AG09309 (cell line): ENCODE results near the gene RTF1.

Experiments
- DNase-seq: peaks from one replicate; pipeline ENCODE4 v3.0.0-alpha.2; 2010; ENCODE audit warnings: low read depth
- H3K4me3 ChIP-seq: 2 replicates; pipeline ENCODE4 v1.5.1; 2011; ENCODE audit warnings: mild to moderate bottlenecking, low read depth, low read length, moderate library complexity; ENCODE audit not compliant: control insufficient read depth
- TF ChIP-seq, protein P1 (sequence below): IDR thresholded peaks from 2 replicates; pipeline ENCODE4 v1.5.1; 2011; ENCODE audit warnings: mild to moderate bottlenecking, low read depth, low read length, inconsistent platforms; ENCODE audit not compliant: insufficient read depth, control insufficient read depth; ENCODE audit errors: missing control alignments

The RTF1 gene

DNA sequence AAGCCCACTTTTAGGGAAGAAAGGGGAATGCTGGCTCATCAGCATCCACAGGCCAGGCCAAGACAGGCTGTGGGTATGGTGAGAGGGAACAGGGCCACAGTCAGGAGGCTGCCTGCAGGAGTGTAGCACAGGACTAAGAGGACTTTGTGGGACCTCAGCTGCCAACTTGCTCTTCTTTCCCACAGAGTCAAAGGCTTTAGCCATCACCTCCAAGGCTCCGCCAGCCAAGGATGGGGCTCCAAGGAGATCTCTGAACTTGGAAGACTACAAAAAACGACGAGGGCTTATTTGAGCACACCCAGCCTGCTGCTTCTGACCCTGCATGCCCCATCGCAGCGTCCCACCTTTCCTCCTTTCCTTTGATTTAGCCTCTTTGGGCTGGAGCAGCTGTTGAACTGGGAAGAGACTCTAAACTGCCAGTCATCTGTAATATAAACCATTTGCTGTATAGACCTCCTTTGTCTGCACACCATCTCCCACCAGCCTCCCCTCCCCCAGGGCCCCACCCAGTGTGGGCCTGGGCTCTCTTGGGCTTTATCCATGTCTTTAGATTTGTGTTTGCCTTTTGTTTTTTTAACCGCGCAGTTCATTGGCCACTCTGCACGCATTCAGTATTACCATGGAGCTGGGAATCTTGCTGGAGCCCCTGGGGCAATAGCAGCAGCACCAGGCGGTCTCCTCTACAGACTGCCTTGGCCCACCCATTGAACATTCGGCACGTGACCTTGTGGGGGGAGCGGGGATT, 63.7 kb downstream of the RTF1 start:
- TF ChIP-seq, protein P1, sequence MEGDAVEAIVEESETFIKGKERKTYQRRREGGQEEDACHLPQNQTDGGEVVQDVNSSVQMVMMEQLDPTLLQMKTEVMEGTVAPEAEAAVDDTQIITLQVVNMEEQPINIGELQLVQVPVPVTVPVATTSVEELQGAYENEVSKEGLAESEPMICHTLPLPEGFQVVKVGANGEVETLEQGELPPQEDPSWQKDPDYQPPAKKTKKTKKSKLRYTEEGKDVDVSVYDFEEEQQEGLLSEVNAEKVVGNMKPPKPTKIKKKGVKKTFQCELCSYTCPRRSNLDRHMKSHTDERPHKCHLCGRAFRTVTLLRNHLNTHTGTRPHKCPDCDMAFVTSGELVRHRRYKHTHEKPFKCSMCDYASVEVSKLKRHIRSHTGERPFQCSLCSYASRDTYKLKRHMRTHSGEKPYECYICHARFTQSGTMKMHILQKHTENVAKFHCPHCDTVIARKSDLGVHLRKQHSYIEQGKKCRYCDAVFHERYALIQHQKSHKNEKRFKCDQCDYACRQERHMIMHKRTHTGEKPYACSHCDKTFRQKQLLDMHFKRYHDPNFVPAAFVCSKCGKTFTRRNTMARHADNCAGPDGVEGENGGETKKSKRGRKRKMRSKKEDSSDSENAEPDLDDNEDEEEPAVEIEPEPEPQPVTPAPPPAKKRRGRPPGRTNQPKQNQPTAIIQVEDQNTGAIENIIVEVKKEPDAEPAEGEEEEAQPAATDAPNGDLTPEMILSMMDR: no peak
- DNase-seq: no peak
- H3K4me3 ChIP-seq: no peak overlapping the region

DNA sequence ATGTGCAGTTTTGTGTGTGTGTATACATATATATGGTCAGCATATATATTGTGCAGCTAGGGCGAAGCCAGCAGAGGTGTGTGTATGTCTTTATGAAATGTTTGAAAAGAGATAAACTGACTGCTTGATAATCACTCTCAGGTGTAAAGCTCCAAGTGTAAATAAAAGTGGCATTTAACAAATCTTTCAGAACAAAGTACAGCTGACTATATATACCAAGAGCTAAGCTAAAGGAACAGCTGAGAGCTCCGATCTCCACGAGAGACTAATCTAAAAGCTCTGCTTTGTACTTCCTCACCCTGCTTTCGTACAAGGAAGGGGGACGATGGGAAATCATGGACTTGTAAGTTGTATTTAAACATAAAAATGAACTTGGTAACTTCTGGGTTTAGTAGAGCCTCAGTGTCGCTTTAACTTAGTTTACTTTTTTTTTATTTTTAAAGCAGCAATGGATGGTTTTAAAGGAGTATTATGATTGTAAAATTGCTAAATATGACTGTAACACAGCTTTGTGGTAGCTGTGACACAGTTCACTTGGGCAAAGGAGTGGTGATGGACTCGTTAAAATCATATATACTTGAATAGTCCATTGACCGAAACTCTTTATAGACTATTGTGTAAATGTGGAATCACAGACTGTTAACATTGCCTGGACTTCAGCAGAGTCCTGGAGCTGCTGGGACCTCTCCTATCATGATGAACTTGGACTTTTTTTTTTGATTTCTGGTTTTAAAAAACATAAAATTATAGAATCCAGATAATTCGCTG, 65.4 kb downstream of the RTF1 start:
- no peak for DNase-seq
- no peak overlapping the region for H3K4me3 ChIP-seq
- TF ChIP-seq, protein P1: no peak

DNA sequence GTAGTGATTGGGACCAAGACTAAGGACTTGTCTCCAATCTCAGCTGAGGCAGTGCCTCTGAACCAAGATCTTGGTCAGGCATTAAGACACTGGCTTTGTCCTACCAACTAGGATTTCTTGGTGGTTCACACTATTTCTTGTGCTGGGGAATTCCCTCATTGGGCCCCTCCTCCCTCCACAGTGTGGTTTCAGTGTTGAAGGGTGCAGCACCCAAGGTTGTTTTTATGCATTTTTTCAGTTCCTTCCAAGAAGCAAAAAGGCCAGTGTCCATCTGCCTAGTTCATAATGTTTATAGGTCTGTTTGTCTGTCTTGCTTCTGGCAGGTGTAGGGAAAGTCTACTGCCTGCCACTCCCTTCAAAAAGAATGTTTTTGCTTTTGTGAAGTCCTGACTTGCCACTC, 66.2 kb downstream of the RTF1 start:
- DNase-seq: no peak
- TF ChIP-seq, protein P1: no peak

DNA sequence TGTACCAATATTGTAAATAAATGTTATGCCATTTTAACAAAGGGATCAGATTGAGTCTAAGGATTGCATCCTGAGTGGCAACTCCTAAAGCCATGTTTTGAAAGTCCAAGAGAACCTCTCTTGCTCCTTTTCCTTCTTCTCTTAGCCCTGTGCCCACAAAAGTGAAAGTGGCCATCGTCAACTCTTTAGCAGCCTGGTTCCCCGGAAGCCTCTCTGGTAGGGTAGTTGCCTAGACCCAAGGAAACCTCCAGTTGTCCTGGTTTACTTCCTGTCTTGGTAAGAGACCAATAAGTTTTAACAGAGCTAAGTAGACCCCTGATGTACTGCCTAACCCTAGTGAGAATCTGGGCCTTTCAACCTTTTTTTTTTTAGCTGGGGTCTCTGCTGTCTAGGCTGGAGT, 66.6 kb downstream of the RTF1 start:
- TF ChIP-seq, protein P1: no peak
- no peak for DNase-seq
- H3K4me3 ChIP-seq: no peak overlapping the region

More for the DNA sequence above, 66.2 kb downstream of the RTF1 start:
- H3K4me3 ChIP-seq: no peak overlapping the region

DNA sequence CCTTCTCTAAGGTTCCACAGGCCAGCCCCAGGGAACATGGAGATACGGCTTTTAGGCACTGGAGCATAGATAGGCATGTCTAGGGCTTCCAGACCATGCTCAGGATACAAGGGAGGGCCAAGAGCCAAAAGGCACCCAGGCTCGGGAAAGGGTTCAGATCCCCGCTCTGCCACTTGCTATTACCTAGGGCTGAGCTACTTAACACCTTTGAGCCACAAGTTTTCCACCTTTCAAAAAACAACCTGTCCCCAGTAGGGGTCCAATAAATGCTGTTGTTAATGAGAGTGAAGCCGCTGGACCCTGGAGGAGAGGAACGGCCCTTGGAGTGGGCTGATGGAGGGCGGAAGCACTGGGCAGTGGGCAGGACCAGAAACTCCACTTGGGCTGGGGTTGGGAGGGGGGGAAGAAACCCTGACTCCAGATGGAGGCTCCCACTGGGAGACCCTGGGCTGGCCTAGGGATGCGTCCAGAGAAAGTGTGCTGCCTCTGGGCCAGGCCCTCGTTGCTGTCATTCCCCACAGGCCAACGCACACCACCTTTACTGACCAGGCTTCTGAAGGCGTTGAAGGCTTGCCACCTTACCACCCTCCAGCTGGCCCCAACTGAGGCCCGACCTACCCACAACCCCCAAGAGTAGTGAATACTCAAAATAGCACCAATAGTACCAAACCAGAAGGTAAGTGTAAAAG, 68.2 kb downstream of the RTF1 start:
- no peak for DNase-seq
- H3K4me3 ChIP-seq: no peak overlapping the region
- TF ChIP-seq, protein P1: no peak

DNA sequence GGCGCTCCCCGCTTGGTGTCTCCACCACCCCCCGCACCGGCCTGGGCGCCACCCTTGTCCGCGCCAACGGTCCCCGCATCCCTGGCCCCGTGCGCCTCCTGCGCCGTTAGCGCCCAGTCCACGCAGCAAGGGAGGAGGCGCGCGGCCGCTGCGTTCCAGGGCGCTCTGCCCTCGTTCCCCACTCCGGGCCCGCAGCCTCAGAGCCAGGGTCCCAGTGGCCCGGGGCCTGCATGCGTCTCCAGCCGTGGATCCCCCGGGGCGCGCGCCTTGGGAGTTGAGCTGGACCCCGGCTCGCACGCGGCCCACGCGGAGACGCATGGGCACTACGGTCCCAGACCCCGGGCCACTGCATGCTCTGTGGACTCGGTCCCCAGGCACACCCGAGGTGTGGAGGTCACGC, 69.4 kb downstream of the RTF1 start:
- no peak overlapping the region for H3K4me3 ChIP-seq
- DNase-seq: no peak
- TF ChIP-seq, protein P1: no peak
